ENCODE measurements around the gene AUTS2. TPM values are rescaled to one million over a fixed set of nuclear protein-coding genes. Genes with fewer than 3 reads are reported as not detected.

AUTS2 gene
- total and polyA plus RNA-seq, 4 experiments from 2014 or later: 3.4 to 35.2 (median 25.5) TPM

GRCh38 chr7:70037171-70037933 lies 439.1 kb downstream of the AUTS2 start:
- H3K27ac ChIP-seq (ENCODE audit: low read depth, low read length): no peak overlapping the region
- POLR2A ChIA-PET (ENCODE audit: partially characterized antibody): no interaction called here
- H3K9me3 Mint-ChIP-seq: peaks cover 0 to 4% (median 0%) of the 10 kb centered on the region in 8 donors
- no peaks in the 10 kb centered on the region for H3K4me1 Mint-ChIP-seq
- no peak overlapping the region for H3K27ac Mint-ChIP-seq
- no peak for DNase-seq
- intact Hi-C loops (cut with micrococcal nuclease): no loop called here
- no peaks in the 10 kb centered on the region for H3K36me3 Mint-ChIP-seq
- no peaks in the 10 kb centered on the region for H3K4me1 ChIP-seq (ENCODE audit: insufficient read depth, low read length)
- no peak overlapping the region for H3K4me3 Mint-ChIP-seq
- no peaks in the 10 kb centered on the region for H3K36me3 ChIP-seq (ENCODE audit: insufficient read depth, low read length)
- CTCF ChIA-PET (ENCODE audit: partially characterized antibody): no interaction called here
- no peak overlapping the region for H3K4me3 ChIP-seq (ENCODE audit: low read length in 2 of 2)
- H3K27me3 Mint-ChIP-seq: no peaks in the 10 kb centered on the region
- no peaks in the 10 kb centered on the region for H3K9me3 ChIP-seq (ENCODE audit: control insufficient read depth in 1 of 2, low read length in 2 of 2)
- H3K27me3 ChIP-seq (ENCODE audit: insufficient read depth, low read length): no peaks in the 10 kb centered on the region

DNA sequence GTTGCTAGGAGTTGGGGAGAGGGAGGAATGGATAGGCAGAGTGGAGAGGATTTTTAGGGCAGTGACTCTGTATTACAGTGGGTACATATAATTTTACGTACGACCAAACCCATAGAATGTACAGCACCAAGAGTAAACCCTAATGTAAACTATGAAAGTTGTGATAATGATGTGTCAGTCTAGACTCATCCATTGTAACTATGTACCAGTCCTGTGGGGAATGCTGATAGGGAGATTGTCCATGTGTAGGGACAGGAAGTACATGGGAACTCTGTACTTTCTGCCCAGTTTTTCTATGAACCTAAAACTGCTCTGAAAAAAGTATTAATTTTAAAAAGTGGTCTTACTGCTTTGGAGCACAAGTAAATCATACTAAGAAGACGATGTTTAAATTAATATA lies 441.8 kb downstream of the AUTS2 start:
- H3K36me3 ChIP-seq (ENCODE audit: insufficient read depth, low read length): no peaks in the 10 kb centered on the region
- intact Hi-C loops (cut with micrococcal nuclease): no loop called here
- Mint-ChIP-seq H3K4me3 (no peak overlapping the region), H3K27ac (no peak overlapping the region), H3K36me3 (no peaks in the 10 kb centered on the region), H3K4me1 (no peaks in the 10 kb centered on the region), H3K9me3 (peaks cover 0 to 4% (median 0%) of the 10 kb centered on the region in 8 donors), H3K27me3 (no peaks in the 10 kb centered on the region)
- no peaks in the 10 kb centered on the region for H3K27me3 ChIP-seq (ENCODE audit: insufficient read depth, low read length)
- no peaks in the 10 kb centered on the region for H3K4me1 ChIP-seq (ENCODE audit: insufficient read depth, low read length)
- no peak overlapping the region for H3K4me3 ChIP-seq (ENCODE audit: low read length in 2 of 2)
- no peaks in the 10 kb centered on the region for H3K9me3 ChIP-seq (ENCODE audit: control insufficient read depth in 1 of 2, low read length in 2 of 2)
- DNase-seq: no peak
- ChIA-PET POLR2A (ENCODE audit: partially characterized antibody) (no interaction called here), CTCF (ENCODE audit: partially characterized antibody) (no interaction called here)
- no peak overlapping the region for H3K27ac ChIP-seq (ENCODE audit: low read depth, low read length)

GRCh38 chr7:70040970-70041766 lies 442.9 kb downstream of the AUTS2 start:
- Mint-ChIP-seq H3K9me3 (peaks cover 0 to 4% (median 0%) of the 10 kb centered on the region in 8 donors), H3K4me3 (no peak overlapping the region), H3K27ac (no peak overlapping the region), H3K36me3 (no peaks in the 10 kb centered on the region), H3K4me1 (no peaks in the 10 kb centered on the region), H3K27me3 (no peaks in the 10 kb centered on the region)
- ChIA-PET POLR2A (ENCODE audit: partially characterized antibody) (no interaction called here), CTCF (ENCODE audit: partially characterized antibody) (interaction anchor here (2.0 kb wide), 1 partner anchor 657 kb away, joined by 12 read pairs; no protein-coding TSS in a partner anchor)
- Histone ChIP-seq H3K27ac (ENCODE audit: low read depth, low read length) (no peak overlapping the region), H3K9me3 (ENCODE audit: control insufficient read depth in 1 of 2, low read length in 2 of 2) (no peaks in the 10 kb centered on the region), H3K4me1 (ENCODE audit: insufficient read depth, low read length) (no peaks in the 10 kb centered on the region), H3K27me3 (ENCODE audit: insufficient read depth, low read length) (no peaks in the 10 kb centered on the region), H3K4me3 (ENCODE audit: low read length in 2 of 2) (no peak overlapping the region), H3K36me3 (ENCODE audit: insufficient read depth, low read length) (no peaks in the 10 kb centered on the region)
- intact Hi-C loops (cut with micrococcal nuclease): no loop called here
- DNase-seq: no peak

DNA sequence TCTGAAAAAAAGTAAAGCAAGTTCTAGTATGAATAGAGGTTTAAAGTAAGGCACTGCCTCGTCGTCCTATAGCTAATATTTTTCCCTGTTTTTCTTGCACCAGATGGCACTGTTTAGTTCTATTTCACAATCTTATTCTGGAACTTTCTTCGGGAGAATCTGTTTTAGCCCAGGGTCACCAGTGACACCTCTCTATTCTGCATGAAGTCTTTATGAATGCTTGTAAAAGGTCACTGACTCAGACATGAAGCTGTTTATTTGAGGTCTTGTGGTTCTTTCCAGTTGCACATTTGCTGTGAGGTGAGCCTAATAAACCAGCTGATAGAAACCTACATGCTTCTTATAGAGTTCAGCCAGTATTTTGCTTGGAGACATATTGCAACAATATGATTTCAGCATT lies 444.3 kb downstream of the AUTS2 start:
- no peaks in the 10 kb centered on the region for H3K27me3 ChIP-seq (ENCODE audit: insufficient read depth, low read length)
- POLR2A ChIA-PET (ENCODE audit: partially characterized antibody): no interaction called here
- H3K4me3 ChIP-seq (ENCODE audit: low read length in 2 of 2): no peak overlapping the region
- Mint-ChIP-seq H3K9me3 (peaks cover 0 to 4% (median 0%) of the 10 kb centered on the region in 8 donors), H3K36me3 (no peaks in the 10 kb centered on the region), H3K27ac (no peak overlapping the region), H3K4me1 (no peaks in the 10 kb centered on the region), H3K4me3 (no peak overlapping the region), H3K27me3 (no peaks in the 10 kb centered on the region)
- H3K4me1 ChIP-seq (ENCODE audit: insufficient read depth, low read length): no peaks in the 10 kb centered on the region
- no peak for DNase-seq
- intact Hi-C loops (cut with micrococcal nuclease): no loop called here
- H3K9me3 ChIP-seq (ENCODE audit: control insufficient read depth in 1 of 2, low read length in 2 of 2): no peaks in the 10 kb centered on the region
- CTCF ChIA-PET (ENCODE audit: partially characterized antibody): interaction anchor here (0.7 to 2.0 kb wide), 3 partner anchors 440 to 655 kb away, joined by 4 to 12 read pairs (median 4); no protein-coding TSS in a partner anchor
- no peaks in the 10 kb centered on the region for H3K36me3 ChIP-seq (ENCODE audit: insufficient read depth, low read length)
- no peak overlapping the region for H3K27ac ChIP-seq (ENCODE audit: low read depth, low read length)

- no peaks in the 10 kb centered on the region for H3K9me3 ChIP-seq (ENCODE audit: control insufficient read depth in 1 of 2, low read length in 2 of 2)
- no peak overlapping the region for H3K27ac Mint-ChIP-seq
- intact Hi-C loops (cut with micrococcal nuclease): no loop called here
- POLR2A ChIA-PET (ENCODE audit: partially characterized antibody): no interaction called here
- no peak for DNase-seq
- no peaks in the 10 kb centered on the region for H3K27me3 ChIP-seq (ENCODE audit: insufficient read depth, low read length)
- no peaks in the 10 kb centered on the region for H3K27me3 Mint-ChIP-seq
- H3K9me3 Mint-ChIP-seq: no peaks in the 10 kb centered on the region
- CTCF ChIA-PET (ENCODE audit: partially characterized antibody): interaction anchor here (2.0 kb wide), 1 partner anchor 655 kb away, joined by 12 read pairs; no protein-coding TSS in a partner anchor
- no peaks in the 10 kb centered on the region for H3K36me3 Mint-ChIP-seq
- H3K4me3 ChIP-seq (ENCODE audit: low read length in 2 of 2): no peak overlapping the region
- no peak overlapping the region for H3K27ac ChIP-seq (ENCODE audit: low read depth, low read length)
- no peaks in the 10 kb centered on the region for H3K4me1 ChIP-seq (ENCODE audit: insufficient read depth, low read length)
- H3K36me3 ChIP-seq (ENCODE audit: insufficient read depth, low read length): no peaks in the 10 kb centered on the region
- H3K4me3 Mint-ChIP-seq: no peak overlapping the region
- H3K4me1 Mint-ChIP-seq: no peaks in the 10 kb centered on the region
Observed at GRCh38 chr7:70043015-70043538, 444.8 kb downstream of the AUTS2 start.

DNA sequence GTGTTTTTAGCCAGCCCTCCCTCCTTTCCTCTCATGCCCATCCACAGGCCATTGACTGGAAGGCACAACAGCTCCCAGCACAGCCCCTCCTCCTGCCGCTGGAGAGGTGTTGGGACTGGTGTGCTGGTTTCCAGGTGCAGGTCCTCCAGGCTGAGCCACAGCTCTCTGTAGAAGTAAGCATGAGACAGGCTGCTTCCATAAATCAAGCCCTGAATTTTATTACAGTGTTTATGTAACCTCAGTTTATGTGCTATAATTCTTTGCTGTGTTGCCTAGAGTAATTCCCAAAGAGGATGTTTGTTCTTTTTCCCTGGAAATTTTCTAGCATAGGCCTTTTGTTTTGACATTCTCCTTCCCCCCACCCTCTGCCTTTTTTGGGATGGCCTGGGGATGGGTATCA lies 445.8 kb downstream of the AUTS2 start:
- H3K4me1 Mint-ChIP-seq: no peaks in the 10 kb centered on the region
- CTCF ChIA-PET (ENCODE audit: partially characterized antibody): no interaction called here
- Histone ChIP-seq H3K27me3 (ENCODE audit: insufficient read depth, low read length) (no peaks in the 10 kb centered on the region), H3K27ac (ENCODE audit: low read depth, low read length) (no peak overlapping the region), H3K4me3 (ENCODE audit: low read length in 2 of 2) (no peak overlapping the region), H3K4me1 (ENCODE audit: insufficient read depth, low read length) (no peaks in the 10 kb centered on the region), H3K36me3 (ENCODE audit: insufficient read depth, low read length) (no peaks in the 10 kb centered on the region), H3K9me3 (ENCODE audit: control insufficient read depth in 1 of 2, low read length in 2 of 2) (no peaks in the 10 kb centered on the region)
- POLR2A ChIA-PET (ENCODE audit: partially characterized antibody): no interaction called here
- H3K4me3 Mint-ChIP-seq: no peak overlapping the region
- H3K36me3 Mint-ChIP-seq: no peaks in the 10 kb centered on the region
- H3K27ac Mint-ChIP-seq: no peak overlapping the region
- H3K9me3 Mint-ChIP-seq: no peaks in the 10 kb centered on the region
- H3K27me3 Mint-ChIP-seq: no peaks in the 10 kb centered on the region
- peak in 1 of 5 donors; percentile 30 for DNase-seq
- intact Hi-C loops (cut with micrococcal nuclease): no loop called here

- Histone ChIP-seq H3K27ac (ENCODE audit: low read depth, low read length) (no peak overlapping the region), H3K36me3 (ENCODE audit: insufficient read depth, low read length) (no peaks in the 10 kb centered on the region), H3K9me3 (ENCODE audit: control insufficient read depth in 1 of 2, low read length in 2 of 2) (no peaks in the 10 kb centered on the region), H3K4me1 (ENCODE audit: insufficient read depth, low read length) (no peaks in the 10 kb centered on the region), H3K4me3 (ENCODE audit: low read length in 2 of 2) (no peak overlapping the region), H3K27me3 (ENCODE audit: insufficient read depth, low read length) (no peaks in the 10 kb centered on the region)
- ChIA-PET POLR2A (ENCODE audit: partially characterized antibody) (no interaction called here), CTCF (ENCODE audit: partially characterized antibody) (no interaction called here)
- Mint-ChIP-seq H3K36me3 (no peaks in the 10 kb centered on the region), H3K4me3 (no peak overlapping the region), H3K27ac (no peak overlapping the region), H3K9me3 (no peaks in the 10 kb centered on the region), H3K27me3 (no peaks in the 10 kb centered on the region), H3K4me1 (no peaks in the 10 kb centered on the region)
- no peak for DNase-seq
- intact Hi-C loops (cut with micrococcal nuclease): no loop called here
Observed at GRCh38 chr7:70044525-70044924, 446.2 kb downstream of the AUTS2 start.

All from CD4-positive, alpha-beta memory T cell (primary cell).